ENCODE results near the gene NIN.

NIN gene

GRCh38 chr14:50791201-50791600, 39.8 kb downstream of the NIN start:
- no peak for TF ChIP-seq CTCF (conservative IDR thresholded peaks at IDR 0.05; ENCODE audit: low read depth, low read length)
- H3K4me3 ChIP-seq (ENCODE audit: low read length): no peak overlapping the region
- no peak for DNase-seq (ENCODE audit: low read depth)

- TF ChIP-seq CTCF (conservative IDR thresholded peaks at IDR 0.05; ENCODE audit: low read depth, low read length): no peak
- no peak for DNase-seq (ENCODE audit: low read depth)
- no peak overlapping the region for H3K4me3 ChIP-seq (ENCODE audit: low read length)
Measured at GRCh38 chr14:50790589-50790988, 40.4 kb downstream of the NIN start.

- TF ChIP-seq CTCF (conservative IDR thresholded peaks at IDR 0.05; ENCODE audit: low read depth, low read length): no peak
Measured at GRCh38 chr14:50786751-50787464, 44.1 kb downstream of the NIN start.

GRCh38 chr14:50785457-50786063, 45.4 kb downstream of the NIN start:
- no peak for TF ChIP-seq CTCF (conservative IDR thresholded peaks at IDR 0.05; ENCODE audit: low read depth, low read length)
- no peak for DNase-seq (ENCODE audit: low read depth)
- H3K4me3 ChIP-seq (ENCODE audit: low read length): no peak overlapping the region

More at GRCh38 chr14:50786751-50787464, 44.1 kb downstream of the NIN start:
- DNase-seq (ENCODE audit: low read depth): no peak
- no peak overlapping the region for H3K4me3 ChIP-seq (ENCODE audit: low read length)

- no peak for DNase-seq (ENCODE audit: low read depth)
- no peak for TF ChIP-seq CTCF (conservative IDR thresholded peaks at IDR 0.05; ENCODE audit: low read depth, low read length)
Measured at GRCh38 chr14:50784683-50785456, 46.1 kb downstream of the NIN start.

GRCh38 chr14:50783563-50783962, 47.4 kb downstream of the NIN start:
- DNase-seq (ENCODE audit: low read depth): no peak
- TF ChIP-seq CTCF (conservative IDR thresholded peaks at IDR 0.05; ENCODE audit: low read depth, low read length): no peak
- no peak overlapping the region for H3K4me3 ChIP-seq (ENCODE audit: low read length)

More at GRCh38 chr14:50784683-50785456, 46.1 kb downstream of the NIN start:
- H3K4me3 ChIP-seq (ENCODE audit: low read length): no peak overlapping the region
